DND-41 (cell line): Measurements from ENCODE around the gene CUEDC2.

ENCODE experiments used
- CTCF ChIP-seq: IDR thresholded peaks from 2 replicates; pipeline ENCODE4 v1.5.1; 2012; ENCODE audit warnings: borderline replicate concordance, low read length, moderate library complexity, mild to moderate bottlenecking; ENCODE audit not compliant: poor library complexity, severe bottlenecking; ENCODE audit errors: extremely low read depth
- EZH2 ChIP-seq: IDR thresholded peaks from 3 replicates; pipeline ENCODE4 v1.6.1; 2012; ENCODE audit warnings: borderline replicate concordance, low read depth, mild to moderate bottlenecking, moderate library complexity, low read length, inconsistent platforms; ENCODE audit not compliant: severe bottlenecking

- TF ChIP-seq CTCF (no peak), EZH2 (no peak)
These were observed 19.0 kb upstream of the CUEDC2 start, which contains the start of gene C10orf95 for GRCh38 chr10:102451105-102451969.
